ENCODE data around the gene ODAD2. TPM values are rescaled to one million over a fixed set of nuclear protein-coding genes. Genes with fewer than 3 reads are reported as not detected.

Gene ODAD2
- polyA plus RNA-seq, 1 donor from 2014 or later, result not detected

DNA sequence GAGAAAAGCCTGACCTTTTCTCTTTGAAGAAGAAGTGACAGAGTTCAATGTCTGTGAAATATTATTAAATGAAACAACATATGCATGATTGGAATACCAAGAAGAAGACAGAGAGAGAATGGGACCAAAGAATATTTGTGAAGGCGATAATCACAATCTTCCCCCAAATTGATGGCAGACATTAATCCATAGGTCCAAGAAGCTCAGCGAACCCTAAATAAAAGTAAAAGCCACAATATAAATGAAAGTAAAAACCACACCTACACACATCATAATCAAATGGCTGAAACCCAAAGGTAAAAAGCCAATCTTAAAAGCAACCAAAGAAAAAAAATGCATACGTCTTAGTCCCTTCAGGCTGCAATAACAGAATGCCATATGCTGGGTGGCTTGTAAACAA is 84.0 kb downstream of the ODAD2 start:
- H3K9ac ChIP-seq (ENCODE audit: low read length), result no peak overlapping the region
- no peak overlapping the region for H3K4me3 ChIP-seq (ENCODE audit: low read length)
- peaks cover 3% of the 10 kb centered on the region for H3K27me3 ChIP-seq (ENCODE audit: insufficient read depth, low read depth, low read length)
- no peak overlapping the region for H3K4me2 ChIP-seq (ENCODE audit: low read length)
- H3K79me2 ChIP-seq (replicated peaks; ENCODE audit: insufficient read depth, low read length), result no peaks in the 10 kb centered on the region
- no peaks in the 10 kb centered on the region for H3K36me3 ChIP-seq (ENCODE audit: insufficient read depth, low read length)
- no peaks in the 10 kb centered on the region for H3K9me3 ChIP-seq (ENCODE audit: low read length)
- no peak overlapping the region for H2AFZ ChIP-seq (ENCODE audit: low read depth, low read length)
- no peak for TF ChIP-seq MXI1 (conservative IDR thresholded peaks at IDR 0.05; ENCODE audit: poor library complexity, severe bottlenecking)
- TF ChIP-seq, protein P1, sequence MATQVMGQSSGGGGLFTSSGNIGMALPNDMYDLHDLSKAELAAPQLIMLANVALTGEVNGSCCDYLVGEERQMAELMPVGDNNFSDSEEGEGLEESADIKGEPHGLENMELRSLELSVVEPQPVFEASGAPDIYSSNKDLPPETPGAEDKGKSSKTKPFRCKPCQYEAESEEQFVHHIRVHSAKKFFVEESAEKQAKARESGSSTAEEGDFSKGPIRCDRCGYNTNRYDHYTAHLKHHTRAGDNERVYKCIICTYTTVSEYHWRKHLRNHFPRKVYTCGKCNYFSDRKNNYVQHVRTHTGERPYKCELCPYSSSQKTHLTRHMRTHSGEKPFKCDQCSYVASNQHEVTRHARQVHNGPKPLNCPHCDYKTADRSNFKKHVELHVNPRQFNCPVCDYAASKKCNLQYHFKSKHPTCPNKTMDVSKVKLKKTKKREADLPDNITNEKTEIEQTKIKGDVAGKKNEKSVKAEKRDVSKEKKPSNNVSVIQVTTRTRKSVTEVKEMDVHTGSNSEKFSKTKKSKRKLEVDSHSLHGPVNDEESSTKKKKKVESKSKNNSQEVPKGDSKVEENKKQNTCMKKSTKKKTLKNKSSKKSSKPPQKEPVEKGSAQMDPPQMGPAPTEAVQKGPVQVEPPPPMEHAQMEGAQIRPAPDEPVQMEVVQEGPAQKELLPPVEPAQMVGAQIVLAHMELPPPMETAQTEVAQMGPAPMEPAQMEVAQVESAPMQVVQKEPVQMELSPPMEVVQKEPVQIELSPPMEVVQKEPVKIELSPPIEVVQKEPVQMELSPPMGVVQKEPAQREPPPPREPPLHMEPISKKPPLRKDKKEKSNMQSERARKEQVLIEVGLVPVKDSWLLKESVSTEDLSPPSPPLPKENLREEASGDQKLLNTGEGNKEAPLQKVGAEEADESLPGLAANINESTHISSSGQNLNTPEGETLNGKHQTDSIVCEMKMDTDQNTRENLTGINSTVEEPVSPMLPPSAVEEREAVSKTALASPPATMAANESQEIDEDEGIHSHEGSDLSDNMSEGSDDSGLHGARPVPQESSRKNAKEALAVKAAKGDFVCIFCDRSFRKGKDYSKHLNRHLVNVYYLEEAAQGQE (IDR thresholded peaks at IDR 0.05; ENCODE audit: borderline replicate concordance), result no peak
- no peaks in the 10 kb centered on the region for H3F3A ChIP-seq (ENCODE audit: insufficient read depth, low read length, poor library complexity, severe bottlenecking)
- no peaks in the 10 kb centered on the region for H3K9me2 ChIP-seq (ENCODE audit: insufficient read depth, low read length)
- H4K20me1 ChIP-seq (ENCODE audit: insufficient read depth), result no peaks in the 10 kb centered on the region
- no peak overlapping the region for H3K27ac ChIP-seq (ENCODE audit: low read length)

DNA sequence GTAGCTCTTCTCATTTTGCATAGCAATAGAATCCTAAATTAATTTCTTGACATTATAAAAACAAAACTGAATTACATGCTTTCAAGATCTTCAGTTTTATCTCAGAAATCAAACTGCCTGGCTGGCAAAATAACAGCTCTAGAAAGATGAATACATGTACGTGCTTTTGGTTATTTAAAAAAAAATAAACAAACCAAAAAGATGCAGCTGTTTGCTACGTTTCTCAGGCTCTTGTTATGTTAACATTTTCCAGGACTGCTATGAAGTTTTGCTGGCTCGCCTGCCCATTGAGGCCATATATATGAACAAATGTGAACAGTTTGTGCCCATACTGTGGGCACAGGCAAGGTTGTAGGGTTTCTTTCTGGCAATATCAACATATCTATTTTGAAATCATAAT is 86.6 kb downstream of the ODAD2 start:
- no peak overlapping the region for H3K9ac ChIP-seq (ENCODE audit: low read length)
- no peaks in the 10 kb centered on the region for H3K9me3 ChIP-seq (ENCODE audit: low read length)
- no peak overlapping the region for H3K4me3 ChIP-seq (ENCODE audit: low read length)
- H3K79me2 ChIP-seq (replicated peaks; ENCODE audit: insufficient read depth, low read length), result no peaks in the 10 kb centered on the region
- no peaks in the 10 kb centered on the region for H4K20me1 ChIP-seq (ENCODE audit: insufficient read depth)
- TF ChIP-seq, protein P1 (IDR thresholded peaks at IDR 0.05; ENCODE audit: borderline replicate concordance), result no peak
- no peak for TF ChIP-seq EP300 (conservative IDR thresholded peaks at IDR 0.05; ENCODE audit: poor library complexity, severe bottlenecking)
- no peak for TF ChIP-seq RAD21 (conservative IDR thresholded peaks at IDR 0.05)
- no peak for TF ChIP-seq EZH2 (IDR thresholded peaks at IDR 0.05; ENCODE audit: borderline replicate concordance, insufficient read depth, low read length, poor library complexity, severe bottlenecking)
- TF ChIP-seq POLR2AphosphoS5 (IDR thresholded peaks at IDR 0.05), result no peak
- TF ChIP-seq TAF1 (IDR thresholded peaks at IDR 0.05; ENCODE audit: low read depth), result no peak
- no peak for TF ChIP-seq SMC3 (conservative IDR thresholded peaks at IDR 0.05; ENCODE audit: poor library complexity)
- no peak for TF ChIP-seq MXI1 (conservative IDR thresholded peaks at IDR 0.05; ENCODE audit: poor library complexity, severe bottlenecking)
- H3K36me3 ChIP-seq (ENCODE audit: insufficient read depth, low read length), result no peaks in the 10 kb centered on the region
- no peak overlapping the region for H2AFZ ChIP-seq (ENCODE audit: low read depth, low read length)
- peaks cover 3% of the 10 kb centered on the region for H3K27me3 ChIP-seq (ENCODE audit: insufficient read depth, low read depth, low read length)
- no peaks in the 10 kb centered on the region for H3F3A ChIP-seq (ENCODE audit: insufficient read depth, low read length, poor library complexity, severe bottlenecking)
- no peak overlapping the region for H3K27ac ChIP-seq (ENCODE audit: low read length)
- no peaks in the 10 kb centered on the region for H3K9me2 ChIP-seq (ENCODE audit: insufficient read depth, low read length)
- H3K4me2 ChIP-seq (ENCODE audit: low read length), result no peak overlapping the region
